ENCODE measurements around the gene CNTNAP2. TPM values are rescaled to one million over a fixed set of nuclear protein-coding genes. Genes with fewer than 3 reads are reported as not detected.

Gene CNTNAP2
- total RNA-seq, 1 donor from 2014 or later = 0.27 TPM

- H3K4me1 Mint-ChIP-seq (ENCODE audit: low read depth) = peaks cover 40% of the 10 kb centered on the region
- H3K9me3 Mint-ChIP-seq (ENCODE audit: low read depth) = peaks cover 9% of the 10 kb centered on the region
- peaks cover 5% of the 10 kb centered on the region for H3K27me3 Mint-ChIP-seq (ENCODE audit: low read depth)
- no peak for DNase-seq (ENCODE audit: low spot score)
- H3K4me3 Mint-ChIP-seq (ENCODE audit: unreplicated experiment) = no peak overlapping the region
- no peak for TF ChIP-seq CTCF (IDR thresholded peaks at IDR 0.05)
- H3K36me3 Mint-ChIP-seq (ENCODE audit: low read depth) = no peaks in the 10 kb centered on the region
- peak overlapping the region; percentile 65 for H3K27ac Mint-ChIP-seq (ENCODE audit: unreplicated experiment)
Measured at GRCh38 chr7:148332191-148333186, 2215.9 kb downstream of the CNTNAP2 start.

GRCh38 chr7:148334441-148334956 is 2217.9 kb downstream of the CNTNAP2 start:
- Mint-ChIP-seq H3K27ac (ENCODE audit: unreplicated experiment) (peak overlapping the region; percentile 70), H3K36me3 (ENCODE audit: low read depth) (no peaks in the 10 kb centered on the region), H3K9me3 (ENCODE audit: low read depth) (peaks cover 9% of the 10 kb centered on the region), H3K4me1 (ENCODE audit: low read depth) (peaks cover 50% of the 10 kb centered on the region), H3K4me3 (ENCODE audit: unreplicated experiment) (no peak overlapping the region), H3K27me3 (ENCODE audit: low read depth) (peaks cover 20% of the 10 kb centered on the region)
- no peak for TF ChIP-seq CTCF (IDR thresholded peaks at IDR 0.05)
- DNase-seq (ENCODE audit: low spot score) = no peak

- Mint-ChIP-seq H3K9me3 (ENCODE audit: low read depth) (peaks cover 9% of the 10 kb centered on the region), H3K4me3 (ENCODE audit: unreplicated experiment) (no peak overlapping the region), H3K27ac (ENCODE audit: unreplicated experiment) (peak overlapping the region; percentile 70), H3K36me3 (ENCODE audit: low read depth) (no peaks in the 10 kb centered on the region), H3K27me3 (ENCODE audit: low read depth) (peaks cover 23% of the 10 kb centered on the region), H3K4me1 (ENCODE audit: low read depth) (peaks cover 53% of the 10 kb centered on the region)
- DNase-seq (ENCODE audit: low spot score) = no peak
- TF ChIP-seq CTCF (IDR thresholded peaks at IDR 0.05) = no peak
Measured at GRCh38 chr7:148334959-148335577, 2218.5 kb downstream of the CNTNAP2 start.

GRCh38 chr7:148335790-148336189 is 2219.2 kb downstream of the CNTNAP2 start:
- no peak for DNase-seq (ENCODE audit: low spot score)
- no peak for TF ChIP-seq CTCF (IDR thresholded peaks at IDR 0.05)
- no peak overlapping the region for H3K4me3 Mint-ChIP-seq (ENCODE audit: unreplicated experiment)
- peaks cover 31% of the 10 kb centered on the region for H3K27me3 Mint-ChIP-seq (ENCODE audit: low read depth)
- H3K36me3 Mint-ChIP-seq (ENCODE audit: low read depth) = no peaks in the 10 kb centered on the region
- H3K4me1 Mint-ChIP-seq (ENCODE audit: low read depth) = peaks cover 53% of the 10 kb centered on the region
- peak overlapping the region; percentile 64 for H3K27ac Mint-ChIP-seq (ENCODE audit: unreplicated experiment)
- H3K9me3 Mint-ChIP-seq (ENCODE audit: low read depth) = peaks cover 6% of the 10 kb centered on the region

GRCh38 chr7:148336411-148336810 is 2219.8 kb downstream of the CNTNAP2 start:
- Mint-ChIP-seq H3K4me1 (ENCODE audit: low read depth) (peaks cover 53% of the 10 kb centered on the region), H3K27me3 (ENCODE audit: low read depth) (peaks cover 34% of the 10 kb centered on the region), H3K36me3 (ENCODE audit: low read depth) (no peaks in the 10 kb centered on the region), H3K27ac (ENCODE audit: unreplicated experiment) (no peak overlapping the region), H3K4me3 (ENCODE audit: unreplicated experiment) (no peak overlapping the region), H3K9me3 (ENCODE audit: low read depth) (peaks cover 4% of the 10 kb centered on the region)
- TF ChIP-seq CTCF (IDR thresholded peaks at IDR 0.05) = no peak
- DNase-seq (ENCODE audit: low spot score) = no peak
